NCI-H524 (cell line): ENCODE results near the gene PMPCB.
"Not testable (repeated sequence)": the region's sequence is repeated elsewhere in the genome, so short reads cannot be mapped to it uniquely, and the experiment has no call there.

Experiments
- DNase-seq, 2 experiments: peaks; one replicate each; lab custom pipeline; 2025; lab: John Stamatoyannopoulos, UW

Gene PMPCB, protein sequence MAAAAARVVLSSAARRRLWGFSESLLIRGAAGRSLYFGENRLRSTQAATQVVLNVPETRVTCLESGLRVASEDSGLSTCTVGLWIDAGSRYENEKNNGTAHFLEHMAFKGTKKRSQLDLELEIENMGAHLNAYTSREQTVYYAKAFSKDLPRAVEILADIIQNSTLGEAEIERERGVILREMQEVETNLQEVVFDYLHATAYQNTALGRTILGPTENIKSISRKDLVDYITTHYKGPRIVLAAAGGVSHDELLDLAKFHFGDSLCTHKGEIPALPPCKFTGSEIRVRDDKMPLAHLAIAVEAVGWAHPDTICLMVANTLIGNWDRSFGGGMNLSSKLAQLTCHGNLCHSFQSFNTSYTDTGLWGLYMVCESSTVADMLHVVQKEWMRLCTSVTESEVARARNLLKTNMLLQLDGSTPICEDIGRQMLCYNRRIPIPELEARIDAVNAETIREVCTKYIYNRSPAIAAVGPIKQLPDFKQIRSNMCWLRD

DNA sequence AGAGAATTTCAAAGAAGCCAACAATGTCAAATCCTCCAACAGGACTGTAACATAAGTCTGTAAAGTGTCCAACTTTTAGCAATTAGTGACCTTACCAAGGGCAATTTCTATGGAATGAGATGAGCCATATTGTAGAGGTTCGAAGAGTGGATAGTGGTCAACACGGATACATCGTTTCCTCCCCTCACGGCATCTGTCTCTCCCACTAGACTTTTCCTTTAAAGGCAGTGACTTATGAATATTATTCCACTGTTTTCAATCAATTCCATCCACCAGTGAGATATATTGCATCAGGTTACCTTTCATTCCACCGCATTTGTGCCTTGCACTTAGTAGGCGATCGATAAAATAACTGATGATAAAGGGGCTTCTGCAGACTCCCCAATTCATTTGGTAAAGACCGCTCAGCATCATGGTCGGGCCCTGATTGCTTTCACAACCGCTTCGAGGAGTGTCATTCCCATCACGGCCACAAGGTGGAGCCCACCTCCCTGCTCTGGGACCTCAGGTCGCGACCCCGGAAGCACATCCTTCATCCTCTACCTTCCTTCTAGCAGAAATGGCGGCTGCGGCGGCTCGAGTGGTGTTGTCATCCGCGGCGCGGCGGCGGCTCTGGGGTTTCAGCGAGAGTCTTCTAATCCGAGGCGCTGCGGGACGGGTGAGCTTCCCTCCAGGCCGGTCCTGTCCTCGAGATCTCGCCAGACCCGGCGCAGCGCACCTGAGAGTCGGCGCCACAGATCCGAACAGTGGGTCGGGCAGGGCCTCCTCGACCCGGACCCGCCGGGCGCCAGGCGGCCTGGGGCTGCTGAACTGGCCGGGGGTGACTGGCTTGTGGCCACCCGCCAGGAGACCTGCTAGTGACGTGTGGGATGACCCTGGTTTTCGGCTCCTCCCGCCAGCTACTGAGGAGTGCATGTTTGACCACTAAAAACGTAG lies at the start of gene PMPCB:
Gene PMPCB (plus strand): TSS at position 535 of the 936 bp plus-strand sequence. CDS start 25 bp downstream, at position 560.
- DNase-seq: peak; percentile 71 to 90

DNA sequence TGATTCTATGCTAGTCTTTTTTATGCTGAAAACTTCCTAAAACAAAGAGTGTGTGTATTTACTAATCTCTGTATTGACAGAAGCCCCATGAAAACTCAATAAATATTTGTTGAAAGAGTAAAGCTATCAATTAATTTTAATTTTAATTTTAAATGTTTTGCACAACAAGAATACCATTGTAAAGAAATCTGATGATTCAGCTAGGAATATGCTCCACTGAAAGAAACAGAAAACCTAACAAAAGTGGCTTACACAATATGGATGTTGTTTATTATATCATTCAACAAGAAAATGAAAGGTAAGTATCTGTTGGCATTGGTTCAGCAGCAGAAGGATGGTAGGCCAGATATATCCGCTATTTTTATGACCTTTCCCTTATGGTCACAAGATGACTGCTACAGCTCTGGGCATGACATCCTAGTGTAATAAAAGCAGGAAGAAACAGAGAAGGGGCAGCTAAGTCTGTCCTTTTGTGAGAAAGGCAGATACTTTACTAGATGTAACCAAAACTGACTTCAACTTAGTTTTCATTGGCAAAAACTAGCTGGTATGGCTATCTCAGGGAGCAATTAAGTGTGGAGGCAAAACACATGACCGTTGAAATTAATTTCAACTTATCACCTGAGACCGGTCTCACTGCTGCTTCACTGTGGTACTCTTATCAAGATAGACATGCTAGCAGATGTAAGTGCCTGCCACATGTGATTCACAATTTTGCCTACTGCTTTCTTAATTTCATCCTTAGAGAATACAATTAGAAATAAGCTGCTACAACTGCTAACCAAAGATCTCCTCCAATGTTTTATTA lies 43.3 kb upstream of the PMPCB start:
- DNase-seq: not testable (repeated sequence)

DNA sequence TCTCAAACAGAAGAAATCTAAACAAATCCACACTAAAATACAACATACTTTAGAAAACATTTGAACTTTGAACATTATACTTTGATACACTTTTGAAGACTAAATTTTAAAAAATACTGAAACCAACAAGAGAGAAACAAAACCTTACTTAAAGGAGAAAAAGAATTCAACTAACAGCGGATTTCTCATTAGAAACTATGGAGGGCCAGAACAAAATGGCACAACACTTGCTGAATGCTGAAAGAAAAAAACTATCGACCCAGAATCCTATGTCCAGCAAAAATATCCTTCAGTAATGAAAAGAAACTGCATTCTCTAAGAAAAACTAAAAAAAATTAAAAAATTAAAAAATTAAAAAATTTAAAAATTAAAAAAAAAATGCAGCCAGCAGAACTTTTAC lies 33.2 kb upstream of the PMPCB start:
- not testable (repeated sequence) for DNase-seq

DNA sequence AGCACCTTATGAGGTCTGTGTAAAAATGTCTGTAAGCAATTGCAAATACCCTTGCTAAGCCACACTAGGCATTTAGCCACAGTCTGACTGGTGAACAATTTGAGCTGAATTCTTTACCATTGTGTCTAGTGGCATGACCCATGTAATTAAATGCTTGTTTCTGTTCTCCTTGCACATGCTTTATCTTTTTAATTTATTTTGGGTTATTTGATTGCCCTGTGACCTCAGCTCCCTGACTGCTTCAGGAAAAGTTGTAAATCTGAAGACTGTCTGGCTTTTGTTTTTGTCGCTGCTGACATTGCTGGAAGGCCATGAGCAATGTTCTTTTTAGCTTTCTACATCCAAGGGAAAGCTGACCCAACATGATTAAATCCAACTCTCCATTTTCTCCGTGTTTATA lies 31.0 kb upstream of the PMPCB start:
- DNase-seq: not testable (repeated sequence)

DNA sequence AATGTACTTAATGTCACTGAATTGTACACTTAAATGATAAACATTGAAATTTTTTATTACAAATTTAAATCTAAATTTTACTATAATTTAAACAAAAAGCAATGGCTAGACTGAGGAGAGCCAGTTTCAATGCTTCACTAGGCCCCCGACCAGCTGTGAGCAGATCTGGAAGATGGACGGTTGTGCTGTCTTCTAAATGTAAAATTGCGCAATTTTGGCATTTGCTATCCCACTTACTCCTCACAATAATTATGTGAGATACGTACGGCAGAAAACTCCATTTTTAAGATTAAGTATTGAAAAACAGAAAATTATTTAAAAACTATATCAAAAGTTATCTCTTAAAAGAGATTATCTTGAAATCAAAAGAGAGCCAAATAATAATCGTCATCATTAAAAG lies 23.9 kb upstream of the PMPCB start:
- not testable (repeated sequence) for DNase-seq

DNA sequence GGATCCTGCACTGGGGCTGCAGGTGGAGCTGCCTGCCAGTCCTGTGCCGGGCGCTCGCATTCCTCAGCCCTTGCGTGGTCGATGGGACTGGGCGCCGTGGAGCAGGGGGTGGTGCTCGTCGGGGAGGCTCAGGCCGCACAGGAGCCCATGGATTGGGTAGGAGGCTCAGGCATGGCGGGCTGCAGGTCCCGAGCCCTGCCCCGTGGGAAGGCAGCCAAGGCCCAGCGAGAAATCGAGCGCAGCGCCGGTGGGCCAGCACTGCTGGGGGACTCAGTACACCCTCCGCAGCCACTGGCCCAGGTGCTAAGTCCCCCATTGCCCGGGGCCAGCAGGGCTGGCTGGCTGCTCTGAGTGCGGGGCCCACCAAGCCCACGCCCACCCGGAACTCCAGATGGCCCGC lies 22.4 kb upstream of the PMPCB start:
- not testable (repeated sequence) for DNase-seq

DNA sequence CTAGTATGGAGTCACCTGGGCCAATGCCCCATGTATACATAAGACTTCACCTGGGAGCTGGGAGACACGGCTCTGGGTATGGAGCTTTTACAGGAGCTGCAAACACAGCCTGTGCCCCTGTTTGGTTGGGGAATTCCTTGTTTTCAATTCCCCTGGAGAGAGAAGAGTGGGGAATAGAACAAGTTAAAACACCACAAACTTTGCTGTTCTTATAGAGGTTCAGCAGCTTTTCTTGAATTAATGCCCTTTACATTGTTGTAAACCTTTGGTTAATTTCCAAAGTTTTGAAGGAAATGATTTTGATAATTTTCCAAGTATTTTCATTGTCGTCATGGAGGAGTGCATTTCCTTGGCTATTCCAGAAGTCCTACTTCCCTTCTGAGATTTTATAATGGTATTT lies 19.0 kb upstream of the PMPCB start:
- not testable (repeated sequence) for DNase-seq

DNA sequence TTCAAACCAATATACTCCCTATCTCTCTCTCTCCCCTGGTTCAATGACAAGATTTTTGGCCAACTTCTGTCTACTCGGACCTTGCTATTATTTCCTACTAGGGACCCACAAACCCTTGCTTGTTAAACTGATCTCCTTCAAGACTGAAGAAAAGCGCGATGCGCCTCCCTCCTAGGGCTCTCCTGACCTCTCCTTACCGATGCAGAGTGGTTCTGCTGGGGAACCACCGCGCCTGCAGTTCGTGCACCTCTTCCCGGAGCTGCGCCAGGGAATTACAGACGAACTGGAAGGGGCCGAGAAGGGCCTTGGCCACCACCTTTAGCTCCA lies 17.6 kb upstream of the PMPCB start:
- DNase-seq: peak; percentile 28 to 64

DNA sequence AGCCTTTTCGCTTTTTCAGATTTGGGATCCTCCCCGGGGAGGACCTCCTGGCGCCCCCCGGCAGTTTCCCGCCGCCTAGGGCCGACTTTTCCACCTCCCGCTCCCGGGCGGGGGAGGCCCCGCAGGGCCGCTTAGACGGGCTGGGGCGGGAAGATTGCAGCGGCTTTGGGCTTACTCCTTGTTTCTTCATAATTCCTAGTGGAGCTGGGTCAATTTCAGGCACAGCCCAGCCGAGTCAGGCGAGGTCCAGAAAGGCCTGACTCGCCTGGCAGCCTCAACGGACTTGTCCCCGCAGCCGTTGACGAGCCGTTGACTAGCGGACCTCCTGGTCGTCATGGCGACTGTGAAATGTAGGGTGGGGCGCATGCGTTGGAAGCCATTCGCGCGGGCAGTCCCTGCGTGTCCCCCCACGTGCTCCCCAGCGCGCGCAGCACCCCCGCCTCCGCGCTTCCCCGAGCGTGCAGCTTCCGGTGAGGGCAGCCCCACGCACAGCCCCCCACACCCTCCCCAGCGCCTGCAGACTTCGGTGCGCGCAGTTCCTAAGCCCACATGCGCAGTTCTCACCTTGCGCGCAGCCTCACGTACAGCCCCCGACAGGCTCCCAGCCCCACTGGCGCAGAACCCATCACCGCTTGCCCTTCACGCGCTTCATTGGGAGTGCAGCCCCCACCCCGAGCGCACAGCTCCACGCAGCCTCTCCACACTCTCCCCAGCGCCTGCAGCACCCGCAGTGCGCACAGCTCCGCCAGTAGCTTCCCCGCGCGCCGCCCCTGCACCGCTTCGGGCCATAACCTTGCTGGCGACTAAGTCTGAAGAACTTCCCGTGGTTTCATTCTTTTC lies 17.1 kb upstream of the PMPCB start:
- DNase-seq: peak; percentile 82 to 83

DNA sequence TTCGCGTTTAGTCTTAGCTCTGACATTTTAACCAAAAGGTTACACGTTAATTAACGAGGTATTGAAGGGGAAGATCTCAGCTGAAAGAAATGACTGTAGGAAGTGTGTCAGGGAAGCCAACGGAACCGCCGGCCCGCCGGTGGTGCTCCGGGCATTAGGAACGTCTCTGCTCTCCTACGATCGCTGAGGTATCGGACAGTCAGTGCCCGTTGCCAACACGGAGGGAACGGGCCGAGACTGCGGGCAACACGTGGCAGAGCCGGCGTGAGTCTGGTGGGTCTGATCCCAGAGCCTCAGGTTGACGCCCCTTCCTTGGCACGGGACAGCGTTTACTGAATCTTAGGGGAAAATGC lies 16.5 kb upstream of the PMPCB start:
- DNase-seq: peak; percentile 14 to 33

DNA sequence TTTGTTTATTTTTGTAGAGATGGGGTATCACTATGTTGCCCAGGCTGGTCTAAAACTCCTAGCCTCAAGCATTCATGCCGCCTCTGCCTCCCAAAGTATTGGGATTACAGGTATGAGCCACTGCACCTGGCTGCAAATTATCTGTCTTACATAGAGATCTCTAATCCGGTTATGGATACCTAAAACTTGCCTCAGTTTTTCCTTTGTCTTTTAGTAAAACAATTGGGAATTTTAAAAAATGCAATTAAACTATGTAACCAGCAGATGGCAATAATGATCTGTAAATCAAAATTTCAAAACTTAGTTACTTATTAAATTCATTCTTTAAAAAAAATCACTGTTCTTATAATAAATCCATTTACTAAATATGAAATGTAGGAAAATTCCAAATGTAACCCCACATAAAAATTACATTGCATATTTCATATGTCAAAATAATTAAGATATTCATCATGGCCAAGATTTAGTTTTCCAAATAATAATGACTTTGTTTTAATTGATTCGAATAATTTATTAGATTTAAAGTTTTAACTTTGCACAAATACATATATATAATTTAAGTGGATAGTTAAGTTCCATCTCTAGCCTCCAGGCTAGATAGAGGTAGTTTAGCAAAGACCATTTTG lies 14.3 kb upstream of the PMPCB start:
- DNase-seq: not testable (repeated sequence)

DNA sequence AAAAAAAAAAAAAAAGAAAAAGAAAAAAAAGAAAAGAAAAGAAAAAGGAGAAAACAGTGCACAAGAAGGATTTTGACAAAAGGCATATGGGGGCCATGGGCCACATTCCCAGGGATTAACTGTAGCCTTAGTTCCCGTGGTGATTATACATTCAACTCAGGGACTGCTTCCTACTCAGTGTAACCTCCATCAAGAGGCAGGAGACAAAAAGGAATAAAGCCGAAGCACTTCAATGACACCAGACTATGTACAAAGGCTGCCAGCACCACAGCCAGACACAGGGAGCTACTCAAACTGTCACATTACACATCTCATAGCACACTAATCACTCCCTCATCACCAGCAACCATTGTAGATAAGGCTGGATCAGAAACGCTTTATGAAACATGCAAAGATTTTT lies 5.1 kb upstream of the PMPCB start:
- no peak for DNase-seq

DNA sequence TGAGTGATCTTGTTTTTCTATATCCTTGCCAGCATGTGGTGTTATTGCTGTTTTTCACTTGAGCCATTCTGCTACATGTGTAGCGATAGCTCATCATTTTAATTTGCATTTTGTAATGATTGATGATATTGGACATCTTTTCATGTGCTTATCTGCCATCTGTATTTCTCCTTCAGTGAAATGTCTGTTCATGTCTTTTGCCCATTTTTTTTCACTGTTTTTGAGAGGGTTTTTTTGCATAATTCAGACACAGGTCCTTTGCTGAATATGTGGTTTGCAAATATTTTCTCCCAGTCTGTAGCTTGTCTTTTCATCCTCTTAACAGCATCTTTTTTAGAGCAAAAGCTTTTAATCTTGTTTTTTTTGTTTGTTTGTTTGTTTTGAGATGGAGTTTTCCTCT lies 3.7 kb upstream of the PMPCB start:
- DNase-seq: no peak

DNA sequence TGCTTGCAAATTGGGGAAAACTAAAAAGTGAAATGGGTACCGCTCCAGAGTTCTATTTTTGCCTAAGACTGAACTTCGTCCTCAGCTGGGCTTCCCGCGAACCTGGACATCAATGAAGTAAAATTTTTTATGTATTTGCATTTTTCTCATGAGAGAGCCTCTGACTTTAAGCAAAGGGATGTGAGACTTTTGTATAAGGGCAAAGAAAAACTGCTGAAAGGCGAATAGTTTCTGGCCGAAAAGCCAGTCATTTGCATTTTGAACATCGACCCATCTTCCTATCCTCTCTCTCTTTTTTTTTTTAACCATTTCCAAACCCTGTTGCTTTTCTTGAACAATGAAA lies 573 bp downstream of the PMPCB start:
- DNase-seq: no peak

DNA sequence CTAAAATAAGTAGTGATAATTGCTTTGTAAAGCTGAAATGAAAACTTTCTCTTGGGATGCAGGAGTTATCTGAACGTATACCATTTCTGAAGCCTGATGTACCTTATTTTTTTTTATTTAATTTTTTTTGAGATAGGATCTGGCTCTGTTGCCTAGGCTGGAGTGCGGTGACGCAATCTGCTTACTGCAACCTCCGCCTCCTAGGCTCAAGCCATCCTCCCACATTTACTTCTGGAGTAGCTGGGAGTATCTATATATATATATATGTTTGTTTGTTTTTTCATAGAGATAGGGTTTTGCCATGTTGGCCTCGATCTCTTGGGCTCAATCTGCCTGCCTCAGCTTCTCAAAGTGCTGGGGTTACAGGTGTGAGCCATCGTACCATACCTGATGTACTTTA lies 2.4 kb downstream of the PMPCB start:
- no peak for DNase-seq

DNA sequence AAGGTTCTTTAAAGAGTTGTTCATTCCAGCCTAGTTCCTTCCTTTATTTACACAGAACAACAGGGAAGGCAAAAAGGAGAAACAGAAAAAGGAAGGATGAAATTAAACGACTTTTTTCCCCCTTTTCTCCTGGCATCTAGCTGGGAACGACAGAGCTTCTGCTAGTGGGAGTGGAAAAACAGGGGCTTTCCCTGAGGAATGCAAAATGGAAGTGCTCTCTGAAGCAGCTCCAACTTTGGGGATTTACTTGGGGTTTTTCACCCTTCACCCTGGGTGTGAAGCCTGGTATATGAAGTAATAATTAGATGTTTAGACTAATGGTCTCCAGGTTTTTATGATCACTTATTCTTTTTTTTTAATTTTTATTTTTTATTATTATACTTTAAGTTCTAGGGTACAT lies 4.2 kb downstream of the PMPCB start:
- DNase-seq: no peak

DNA sequence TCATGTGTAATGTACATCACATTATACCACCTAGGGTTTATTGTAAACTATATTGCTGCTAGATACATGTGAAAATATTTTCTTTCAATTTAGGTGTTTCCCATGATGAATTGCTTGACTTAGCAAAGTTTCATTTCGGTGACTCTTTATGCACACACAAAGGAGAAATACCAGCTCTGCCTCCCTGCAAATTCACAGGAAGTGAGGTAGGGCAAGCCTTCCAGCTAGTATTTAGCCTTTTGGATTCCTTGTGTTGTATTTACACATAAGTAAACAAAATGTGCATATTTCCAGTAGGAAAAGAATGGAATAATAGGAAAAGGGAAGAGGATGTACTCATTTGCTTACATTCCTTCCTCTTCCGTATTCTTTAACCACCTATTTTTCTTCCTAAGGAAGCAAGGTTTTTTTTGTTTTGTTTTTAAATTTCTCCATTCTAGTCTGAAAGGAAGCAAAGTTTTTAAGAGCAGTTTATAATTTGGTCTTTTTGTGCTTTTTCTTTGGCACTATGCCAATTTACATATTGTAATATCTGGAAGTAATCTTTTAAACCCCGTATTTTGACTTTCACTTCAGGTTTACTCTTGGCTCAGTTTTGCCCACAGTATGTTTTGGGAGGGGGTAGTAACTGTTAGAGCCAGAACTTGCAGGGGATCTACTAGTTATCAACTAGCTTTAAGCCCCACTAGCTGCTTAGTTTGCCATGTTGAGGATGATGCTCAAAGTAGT lies 10.4 kb downstream of the PMPCB start:
- DNase-seq: no peak

DNA sequence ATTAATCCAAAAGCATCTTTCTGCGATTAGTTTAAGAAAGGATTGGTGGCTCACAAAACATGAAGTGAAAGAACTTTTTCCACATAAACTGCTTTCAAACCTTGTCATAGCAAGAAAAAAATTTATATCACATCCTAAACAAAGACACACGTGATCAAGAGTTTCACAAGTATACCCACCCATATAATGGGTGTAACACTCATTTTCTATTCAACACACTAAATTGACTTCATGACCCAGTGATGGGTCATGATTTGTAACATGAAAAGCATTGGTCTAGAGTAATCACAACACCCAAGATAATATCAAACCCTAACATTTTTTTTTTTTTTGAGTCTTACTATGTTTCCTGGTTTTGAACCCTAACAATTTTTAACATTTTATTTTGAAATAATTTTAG lies 17.6 kb downstream of the PMPCB start:
- no peak for DNase-seq

DNA sequence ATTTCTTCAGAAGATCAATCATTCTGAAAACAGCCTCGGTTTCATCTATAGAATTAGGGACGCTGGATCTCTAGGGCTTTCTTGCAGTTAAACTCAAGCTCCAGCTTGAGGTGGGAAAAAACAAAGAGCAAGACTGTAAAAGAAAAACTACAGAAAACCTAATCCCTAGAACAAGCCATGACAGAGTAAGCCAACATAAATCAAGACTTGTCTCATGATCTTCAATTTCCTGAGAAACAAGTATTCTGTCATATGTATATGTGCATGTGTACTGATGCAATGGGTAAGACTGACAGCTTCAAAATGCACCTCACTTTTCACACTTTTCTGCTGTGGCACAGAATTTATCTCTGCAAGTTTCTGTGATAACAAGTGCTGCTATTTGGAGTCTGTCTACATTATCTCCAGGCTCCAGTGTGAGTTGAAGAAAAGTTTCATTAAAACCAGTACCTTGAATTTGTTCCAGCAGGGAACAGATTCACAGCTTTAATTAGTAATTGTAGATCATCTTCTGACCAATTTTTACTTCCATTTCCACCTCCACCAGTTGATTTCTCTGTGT lies 19.2 kb downstream of the PMPCB start:
- no peak for DNase-seq

DNA sequence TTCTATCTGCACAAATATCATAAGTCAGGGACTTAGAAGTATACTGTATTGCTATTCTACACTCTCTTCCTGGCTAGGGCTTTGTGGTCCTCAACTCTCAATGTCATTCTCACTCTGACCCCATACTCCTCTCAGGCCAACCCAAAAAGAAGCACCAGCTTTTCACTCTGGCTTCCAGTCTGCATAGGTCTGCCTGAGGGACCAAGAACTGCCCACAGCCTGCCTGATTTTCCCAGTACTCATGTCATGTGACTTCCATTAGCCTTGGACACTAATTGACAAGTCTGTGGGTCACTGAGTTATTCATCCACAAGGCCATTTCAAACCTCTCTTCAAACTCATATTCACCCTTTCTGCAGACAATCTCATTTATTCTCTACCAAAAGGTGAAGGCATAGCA lies 19.8 kb downstream of the PMPCB start:
- DNase-seq: no peak
